MCF 10A (cell line): ENCODE results near the gene EEF1A2. TPM values are rescaled to one million over a fixed set of nuclear protein-coding genes. Genes with fewer than 3 reads are reported as not detected.

ENCODE experiments used
- BruUV-seq: library from RNA; stranded (reverse); fragments of 400-500 nt; replicated peaks from 2 replicates; lab custom pipeline; 2021; lab: Mats Ljungman, UMichigan
- CTCF ChIA-PET: fragments of 300-600 bp; sonication (Branson Sonifier 250); formaldehyde crosslinking; extraction: SDS; loops from one replicate; lab custom pipeline; 2021; ENCODE audit warnings: antibody characterized with exemption, inconsistent platforms; lab: Yijun Ruan, JAX
- POLR2A ChIA-PET: fragments of 300-600, 350-650 bp; sonication (Branson Sonifier 250); formaldehyde crosslinking; extraction: SDS; loops from one replicate; lab custom pipeline; 2020; ENCODE audit warnings: antibody characterized with exemption, inconsistent platforms; lab: Yijun Ruan, JAX
- DNase-seq: peaks from one replicate; pipeline ENCODE4 v3.0.0-alpha.2; 2018; ENCODE audit not compliant: unreplicated experiment
- H3K27ac Mint-ChIP-seq: one replicate; pipeline ENCODE4 v1.8.0; 2022; ENCODE audit warnings: mild to moderate bottlenecking, low read depth, mixed read lengths; ENCODE audit not compliant: unreplicated experiment
- H3K27me3 Mint-ChIP-seq: one replicate; pipeline ENCODE4 v1.8.0; 2022; ENCODE audit warnings: mixed read lengths; ENCODE audit not compliant: insufficient read depth, unreplicated experiment
- H3K36me3 Mint-ChIP-seq: one replicate; pipeline ENCODE4 v1.8.0; 2022; ENCODE audit warnings: mild to moderate bottlenecking, moderate library complexity, mixed read lengths; ENCODE audit not compliant: insufficient read depth, unreplicated experiment
- H3K4me1 Mint-ChIP-seq: one replicate; pipeline ENCODE4 v1.8.0; 2022; ENCODE audit warnings: mixed read lengths; ENCODE audit not compliant: insufficient read depth, unreplicated experiment
- H3K4me3 Mint-ChIP-seq: one replicate; pipeline ENCODE4 v1.8.0; 2022; ENCODE audit warnings: mild to moderate bottlenecking, moderate library complexity, mixed read lengths; ENCODE audit not compliant: unreplicated experiment
- H3K9me3 Mint-ChIP-seq: one replicate; pipeline ENCODE4 v1.8.0; 2022; ENCODE audit warnings: mixed read lengths; ENCODE audit not compliant: unreplicated experiment
- CTCF ChIP-seq: fragments of 200-600 bp; IDR thresholded peaks from one replicate; pipeline ENCODE4 v1.8.0; 2022; ENCODE audit warnings: antibody characterized with exemption, mild to moderate bottlenecking; ENCODE audit not compliant: unreplicated experiment
- intact Hi-C: fragments of 100-400 bp; cut with micrococcal nuclease; formaldehyde crosslinking; loops from 2 replicates; pipeline ENCODE4 v1.14.1; 2022
- total RNA-seq: library from RNA; stranded (reverse); gene quantifications from 2 replicates; pipeline ENCODE4 v1.2.3, GENCODE V29; 2022

The EEF1A2 gene
- total RNA-seq, 1 experiment from 2014 or later = 3.3 TPM

- H3K4me3 Mint-ChIP-seq = no peak overlapping the region
- H3K27me3 Mint-ChIP-seq = peaks cover 25% of the 10 kb centered on the region
- CTCF ChIA-PET = interaction anchor here (0.6 kb wide), 2 partner anchors 413 to 600 kb away, joined by 3 read pairs; no protein-coding TSS in a partner anchor
These were observed 30.5 kb downstream of the EEF1A2 start for GRCh38 chr20:63468421-63468820.

DNA sequence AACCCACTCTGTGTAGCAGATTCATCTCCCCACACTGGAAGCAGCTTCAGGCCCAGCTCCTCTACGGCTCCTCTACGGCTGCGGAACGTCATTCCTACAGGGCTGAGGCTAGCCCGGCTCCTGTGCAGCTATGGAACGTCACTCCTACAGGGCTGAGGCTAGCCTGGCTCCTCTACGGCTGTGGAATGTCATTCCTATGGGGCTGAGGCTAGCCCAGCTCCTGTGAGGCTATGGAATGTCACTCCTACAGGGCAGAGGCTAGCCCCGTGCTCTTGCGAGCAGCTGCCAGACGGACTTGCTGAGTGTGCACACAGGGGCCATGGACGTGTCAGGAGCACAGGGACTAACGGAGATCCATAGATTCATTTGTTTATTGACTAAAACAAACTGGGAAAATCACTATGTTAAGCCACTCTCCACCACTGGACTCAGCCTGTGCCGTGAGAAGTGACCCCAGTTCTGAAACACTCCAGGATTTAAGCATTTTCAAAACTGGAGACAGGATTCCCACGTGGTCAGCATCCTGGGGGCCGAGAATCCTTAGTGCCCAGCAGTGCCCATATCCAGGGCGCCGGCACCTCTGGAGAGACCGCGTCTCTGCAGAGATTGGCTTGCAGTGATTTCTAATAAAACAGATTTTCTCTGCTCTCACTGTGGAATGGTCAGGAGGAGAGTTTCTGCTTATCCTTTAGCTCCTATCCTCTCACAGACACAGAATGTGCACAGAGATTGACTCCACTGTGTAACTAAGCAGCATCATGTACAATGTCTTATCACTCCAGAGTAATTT lies 31.4 kb downstream of the EEF1A2 start:
- Mint-ChIP-seq H3K4me1 (no peaks in the 10 kb centered on the region), H3K27me3 (peaks cover 33% of the 10 kb centered on the region), H3K27ac (no peak overlapping the region), H3K9me3 (no peaks in the 10 kb centered on the region), H3K4me3 (no peak overlapping the region), H3K36me3 (peaks cover 6% of the 10 kb centered on the region)
- POLR2A ChIA-PET = no interaction called here
- CTCF ChIA-PET = interaction anchor here (0.5 kb wide), 1 partner anchor 59 kb away, joined by 3 read pairs; no protein-coding TSS in a partner anchor
- intact Hi-C loops = no loop called here
- TF ChIP-seq CTCF = no peak
- no peak for DNase-seq
- BruUV-seq = no TSS peak

More at GRCh38 chr20:63468421-63468820, 30.5 kb downstream of the EEF1A2 start:
- no peak for TF ChIP-seq CTCF
- Mint-ChIP-seq H3K27ac (no peak overlapping the region), H3K36me3 (peaks cover 6% of the 10 kb centered on the region), H3K9me3 (no peaks in the 10 kb centered on the region), H3K4me1 (no peaks in the 10 kb centered on the region)
- POLR2A ChIA-PET = no interaction called here
- BruUV-seq = no TSS peak
- DNase-seq = no peak
- intact Hi-C loops = no loop called here

- Mint-ChIP-seq H3K9me3 (no peaks in the 10 kb centered on the region), H3K27me3 (peaks cover 36% of the 10 kb centered on the region), H3K36me3 (peaks cover 6% of the 10 kb centered on the region), H3K4me3 (no peak overlapping the region), H3K27ac (no peak overlapping the region), H3K4me1 (no peaks in the 10 kb centered on the region)
- TF ChIP-seq CTCF = no peak
- ChIA-PET CTCF (interaction anchor here (0.5 to 0.6 kb wide), 2 partner anchors 30 to 58 kb away, joined by 3 read pairs; no protein-coding TSS in a partner anchor), POLR2A (no interaction called here)
- intact Hi-C loops = no loop called here
- DNase-seq = no peak
- BruUV-seq = no TSS peak
These were observed 32.0 kb downstream of the EEF1A2 start for GRCh38 chr20:63466861-63467260.

- intact Hi-C loops = no loop called here
- ChIA-PET CTCF (interaction anchor here (0.6 to 1.1 kb wide), 2 partner anchors 30 to 83 kb away, joined by 3 read pairs; no protein-coding TSS in a partner anchor), POLR2A (interaction anchor here (0.6 to 1.4 kb wide), 2 partner anchors 31 to 68 kb away, joined by 3 read pairs; no protein-coding TSS in a partner anchor)
- no TSS peak for BruUV-seq
- DNase-seq = no peak
- TF ChIP-seq CTCF = no peak
- Mint-ChIP-seq H3K27ac (no peak overlapping the region), H3K36me3 (peaks cover 6% of the 10 kb centered on the region), H3K4me1 (no peaks in the 10 kb centered on the region), H3K27me3 (peaks cover 41% of the 10 kb centered on the region), H3K9me3 (no peaks in the 10 kb centered on the region), H3K4me3 (no peak overlapping the region)
These were observed 32.5 kb downstream of the EEF1A2 start for GRCh38 chr20:63466250-63466825.
